Central memory CD8-positive, alpha-beta T cell (primary cell): Measurements from ENCODE around the gene AGL.
"Not testable (repeated sequence)": the region's sequence is repeated elsewhere in the genome, so short reads cannot be mapped to it uniquely, and the experiment has no call there.

Experiments
- ATAC-seq: fragments of 150-1000 bp; cut with Tn5 transposase; replicated peaks from 2 replicates; pipeline ENCODE4 v1.10.0; 2022; ENCODE audit warnings: mild to moderate bottlenecking, moderate FRiP score, moderate number of reproducible peaks; ENCODE audit not compliant: poor library complexity, severe bottlenecking; ENCODE audit errors: extremely low read depth
- DNase-seq, 2 donors: peaks; one replicate each; pipeline ENCODE4 v3.0.0; 2021; ENCODE audit warnings: low spot score in 2 of 2
- H3K27ac Mint-ChIP-seq: one replicate; pipeline ENCODE4 v1.8.0; 2022; ENCODE audit warnings: low read depth, mild to moderate bottlenecking, moderate library complexity, mixed read lengths
- H3K27me3 Mint-ChIP-seq: one replicate; pipeline ENCODE4 v1.8.0; 2022; ENCODE audit warnings: mixed read lengths
- H3K36me3 Mint-ChIP-seq: one replicate; pipeline ENCODE4 v1.8.0; 2022; ENCODE audit warnings: mild to moderate bottlenecking, moderate library complexity, mixed read lengths; ENCODE audit not compliant: insufficient read depth
- H3K4me1 Mint-ChIP-seq: one replicate; pipeline ENCODE4 v1.8.0; 2022; ENCODE audit warnings: mixed read lengths
- H3K4me3 Mint-ChIP-seq: one replicate; pipeline ENCODE4 v1.8.0; 2022; ENCODE audit warnings: mild to moderate bottlenecking, moderate library complexity, mixed read lengths
- H3K9me3 Mint-ChIP-seq: one replicate; pipeline ENCODE4 v1.8.0; 2022; ENCODE audit warnings: mixed read lengths

AGL gene

DNA sequence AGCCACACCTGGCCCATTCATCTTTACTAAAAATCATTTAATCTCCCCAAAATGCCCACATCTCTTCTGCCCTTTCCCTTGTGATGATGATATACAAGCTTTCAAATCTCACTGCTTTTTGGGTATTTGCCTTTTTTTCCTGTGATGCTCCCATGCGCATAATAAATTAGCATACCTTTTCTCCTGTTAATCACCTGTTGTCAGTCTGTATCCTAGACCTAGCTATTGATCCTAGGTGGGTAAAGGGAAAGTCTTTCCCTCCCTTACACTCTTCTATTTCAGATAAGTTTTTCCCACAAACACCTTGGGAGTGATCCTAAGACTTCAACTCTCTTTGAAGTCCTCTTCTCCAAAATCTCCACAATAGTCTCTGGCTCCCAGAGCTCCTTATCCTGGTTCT is 107.7 kb downstream of the AGL start:
- H3K27ac Mint-ChIP-seq, result no peak overlapping the region
- H3K27me3 Mint-ChIP-seq, result no peaks in the 10 kb centered on the region
- DNase-seq (no peak), ATAC-seq (no peak)
- H3K4me1 Mint-ChIP-seq, result no peaks in the 10 kb centered on the region
- H3K9me3 Mint-ChIP-seq, result no peaks in the 10 kb centered on the region
- H3K36me3 Mint-ChIP-seq, result no peaks in the 10 kb centered on the region
- no peak overlapping the region for H3K4me3 Mint-ChIP-seq

DNA sequence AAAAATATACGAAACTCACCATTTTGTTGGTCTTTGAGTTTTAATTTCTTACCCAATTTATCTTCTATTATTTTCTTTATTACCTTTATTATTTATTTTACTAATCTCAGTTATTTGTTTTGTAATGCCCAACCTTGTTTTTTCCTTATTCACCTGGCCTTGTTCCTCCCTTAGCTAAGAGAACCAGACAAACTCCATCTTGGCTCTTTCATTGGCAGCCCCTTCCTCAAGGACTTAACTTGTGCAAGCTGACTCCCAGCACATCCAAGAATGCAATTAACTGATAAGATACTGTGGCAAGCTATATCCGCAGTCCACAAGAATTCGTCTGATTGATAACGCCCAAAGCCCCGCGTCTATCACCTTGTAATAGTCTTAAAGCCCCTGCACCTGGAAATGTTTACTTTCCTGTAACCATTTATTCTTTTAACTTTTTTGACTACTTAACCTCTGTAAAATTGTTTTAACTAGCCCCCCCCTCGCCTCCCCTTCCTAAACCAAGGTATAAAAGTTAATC is 109.1 kb downstream of the AGL start:
- H3K36me3 Mint-ChIP-seq, ATAC-seq, H3K27me3 Mint-ChIP-seq, H3K4me3 Mint-ChIP-seq, H3K4me1 Mint-ChIP-seq, H3K9me3 Mint-ChIP-seq, DNase-seq, H3K27ac Mint-ChIP-seq: not testable (repeated sequence)

DNA sequence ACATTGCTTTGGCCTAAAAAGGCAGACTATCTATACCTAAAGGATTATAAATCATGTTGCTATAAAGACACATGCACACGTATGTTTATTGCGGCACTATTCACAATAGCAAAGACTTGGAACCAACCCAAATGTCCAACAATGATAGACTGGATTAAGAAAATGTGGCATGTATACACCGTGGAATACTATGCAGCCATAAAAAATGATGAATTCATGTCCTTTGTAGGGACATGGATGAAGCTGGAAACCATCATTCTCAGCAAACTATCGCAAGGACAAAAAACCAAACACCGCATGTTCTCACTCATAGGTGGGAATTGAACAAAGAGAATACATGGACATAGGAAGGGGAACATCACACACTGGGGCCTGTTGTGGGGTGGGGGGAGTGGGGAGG is 110.1 kb downstream of the AGL start:
- H3K4me3 Mint-ChIP-seq, H3K27me3 Mint-ChIP-seq, H3K4me1 Mint-ChIP-seq, H3K27ac Mint-ChIP-seq, ATAC-seq, H3K36me3 Mint-ChIP-seq, H3K9me3 Mint-ChIP-seq, DNase-seq: not testable (repeated sequence)

DNA sequence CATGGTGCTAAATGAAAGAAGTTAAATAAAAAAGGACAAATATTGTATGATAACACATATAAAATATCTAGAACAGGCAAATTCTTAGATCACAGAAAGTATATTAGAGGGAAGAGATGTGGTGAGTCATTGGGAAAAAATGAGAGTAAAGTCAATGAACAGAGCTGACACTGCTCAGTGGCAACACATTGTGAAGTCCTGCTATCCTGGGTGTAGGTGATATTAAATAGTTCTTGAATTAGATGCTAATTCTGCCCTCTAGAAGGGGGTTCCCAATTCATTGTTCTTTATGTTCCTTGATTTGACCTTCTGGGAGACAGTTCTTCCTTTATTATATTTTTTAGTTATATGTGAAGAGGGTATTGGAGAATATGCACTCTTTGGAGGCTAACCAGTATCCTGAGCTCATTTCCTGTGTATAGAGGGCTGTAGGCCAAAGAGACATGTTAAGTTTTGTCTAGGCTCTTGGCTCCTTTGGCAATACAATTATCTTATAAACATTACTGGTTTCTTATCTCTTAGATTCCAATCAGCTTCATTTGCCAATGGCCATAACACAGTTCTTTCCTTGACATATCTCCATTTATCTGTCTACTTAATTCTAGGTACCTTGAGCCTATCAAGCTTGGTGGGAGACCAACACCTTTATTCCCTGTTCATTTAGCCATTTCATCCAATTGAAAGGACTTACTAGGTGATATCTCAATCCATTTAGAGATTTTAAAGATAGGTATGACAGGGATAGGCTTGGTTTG is 113.1 kb downstream of the AGL start:
- ATAC-seq (no peak), DNase-seq (no peak)
- Mint-ChIP-seq H3K4me3 (no peak overlapping the region), H3K27ac (no peak overlapping the region), H3K27me3 (no peaks in the 10 kb centered on the region), H3K4me1 (peaks cover 3% of the 10 kb centered on the region), H3K36me3 (no peaks in the 10 kb centered on the region), H3K9me3 (no peaks in the 10 kb centered on the region)

DNA sequence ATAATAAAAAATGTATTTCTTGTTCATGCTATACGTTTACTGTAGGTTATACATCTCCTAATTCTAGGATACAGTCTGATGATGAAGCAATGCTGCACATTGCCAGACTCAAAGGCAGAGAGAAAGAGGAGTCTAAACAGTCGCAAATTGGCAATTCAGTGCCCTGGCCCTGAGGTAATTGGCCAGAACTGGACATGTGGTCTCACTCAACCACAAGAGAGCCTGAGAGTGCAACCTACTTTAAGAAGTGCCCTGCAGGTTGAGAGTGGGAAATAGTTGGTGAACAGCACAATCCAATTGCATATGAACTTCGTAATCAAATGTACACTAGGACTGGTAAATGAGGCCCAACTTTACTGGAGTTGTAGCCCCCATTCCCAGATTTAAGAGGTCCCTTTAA is 114.6 kb downstream of the AGL start:
- peaks cover 13% of the 10 kb centered on the region for H3K4me1 Mint-ChIP-seq
- H3K27ac Mint-ChIP-seq, result no peak overlapping the region
- no peak for DNase-seq
- no peak for ATAC-seq
- no peak overlapping the region for H3K4me3 Mint-ChIP-seq
- H3K36me3 Mint-ChIP-seq, result peaks cover 2% of the 10 kb centered on the region
- no peaks in the 10 kb centered on the region for H3K9me3 Mint-ChIP-seq
- H3K27me3 Mint-ChIP-seq, result no peaks in the 10 kb centered on the region

DNA sequence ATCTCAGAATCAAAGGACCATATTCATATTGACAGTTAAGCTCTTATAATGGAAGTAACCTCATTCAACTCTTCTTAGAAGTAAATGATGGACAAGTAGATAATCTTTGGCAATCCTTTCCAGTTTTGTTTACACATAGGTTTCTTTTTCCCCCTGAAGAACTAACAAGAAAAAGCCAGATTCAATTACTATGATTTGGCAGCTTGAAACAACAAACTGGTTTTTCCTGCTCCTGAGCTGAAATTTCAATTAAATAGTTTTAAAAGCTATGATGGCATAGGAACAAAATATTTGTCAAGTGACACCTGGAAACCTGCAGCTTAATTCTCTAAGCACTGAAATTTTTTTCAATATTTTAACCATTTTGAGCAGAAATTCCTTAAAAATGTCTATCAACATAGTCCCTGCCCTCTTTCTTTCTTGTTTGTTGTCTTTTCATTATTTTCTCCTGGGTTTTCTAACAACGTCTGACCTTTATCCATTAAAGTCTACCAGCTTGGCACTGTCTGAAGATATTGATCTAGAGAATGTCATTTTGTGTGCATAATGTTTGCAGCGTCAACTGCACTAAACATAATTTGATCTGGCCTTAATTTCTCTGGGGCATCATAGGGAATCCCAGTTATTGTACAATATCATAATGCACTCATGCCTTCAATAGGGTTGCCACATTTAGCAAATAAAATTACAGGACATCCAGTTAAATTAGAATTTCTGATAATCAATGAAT is 115.7 kb downstream of the AGL start:
- Mint-ChIP-seq H3K27me3 (no peaks in the 10 kb centered on the region), H3K9me3 (no peaks in the 10 kb centered on the region), H3K4me1 (peaks cover 22% of the 10 kb centered on the region), H3K4me3 (no peak overlapping the region), H3K36me3 (peaks cover 2% of the 10 kb centered on the region), H3K27ac (no peak overlapping the region)
- ATAC-seq, result no peak
- no peak for DNase-seq

DNA sequence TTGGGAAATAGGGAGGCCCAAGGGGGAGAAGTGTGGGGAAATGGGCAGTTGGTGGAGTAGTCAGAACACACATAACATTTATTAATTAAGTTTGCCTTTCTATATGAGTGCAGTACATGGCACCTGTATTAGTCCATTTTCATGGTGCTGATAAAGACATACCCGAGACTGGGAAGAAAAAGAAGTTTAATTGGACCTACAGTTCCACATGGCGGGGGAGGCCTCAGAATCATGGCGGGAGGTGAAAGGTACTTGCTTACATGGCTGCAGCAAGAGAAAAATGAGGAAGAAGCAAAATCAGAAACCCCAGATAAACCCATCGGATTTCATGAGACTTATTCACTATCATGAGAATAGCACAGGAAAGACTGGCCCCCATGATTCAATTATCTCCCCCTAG is 118.1 kb downstream of the AGL start:
- H3K27ac Mint-ChIP-seq, result no peak overlapping the region
- ATAC-seq, result no peak
- peak overlapping the region; percentile 87 for H3K4me3 Mint-ChIP-seq
- no peaks in the 10 kb centered on the region for H3K9me3 Mint-ChIP-seq
- peaks cover 32% of the 10 kb centered on the region for H3K4me1 Mint-ChIP-seq
- no peak for DNase-seq
- H3K36me3 Mint-ChIP-seq, result peaks cover 10% of the 10 kb centered on the region
- no peaks in the 10 kb centered on the region for H3K27me3 Mint-ChIP-seq

DNA sequence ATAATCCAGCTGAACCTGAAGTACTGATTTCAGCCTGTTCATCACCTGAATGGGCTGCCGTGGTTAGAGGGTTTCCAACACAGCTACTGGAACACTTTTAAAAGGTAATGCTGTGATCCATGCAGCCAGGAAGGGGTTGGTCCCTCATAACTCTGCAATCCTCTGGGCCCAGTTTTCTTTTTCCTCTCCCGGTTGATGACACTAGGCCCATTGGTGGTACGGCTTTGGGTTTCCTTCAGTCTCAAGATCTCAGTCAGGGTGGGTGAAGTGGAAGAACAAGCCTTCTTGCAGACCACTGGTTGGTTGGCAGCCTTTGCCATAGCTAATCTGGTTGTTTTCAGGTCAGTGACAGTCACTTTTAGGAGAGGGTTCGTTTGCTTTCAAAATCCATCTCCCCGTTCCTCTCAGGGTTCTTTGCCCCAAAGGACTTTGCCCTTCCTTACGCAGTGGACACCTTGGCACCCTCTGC is 119.1 kb downstream of the AGL start:
- ATAC-seq (no peak), DNase-seq (no peak)
- Mint-ChIP-seq H3K9me3 (no peaks in the 10 kb centered on the region), H3K27ac (peak overlapping the region; percentile 93), H3K27me3 (no peaks in the 10 kb centered on the region), H3K4me1 (peaks cover 32% of the 10 kb centered on the region), H3K4me3 (peak overlapping the region; percentile 87), H3K36me3 (peaks cover 11% of the 10 kb centered on the region)

DNA sequence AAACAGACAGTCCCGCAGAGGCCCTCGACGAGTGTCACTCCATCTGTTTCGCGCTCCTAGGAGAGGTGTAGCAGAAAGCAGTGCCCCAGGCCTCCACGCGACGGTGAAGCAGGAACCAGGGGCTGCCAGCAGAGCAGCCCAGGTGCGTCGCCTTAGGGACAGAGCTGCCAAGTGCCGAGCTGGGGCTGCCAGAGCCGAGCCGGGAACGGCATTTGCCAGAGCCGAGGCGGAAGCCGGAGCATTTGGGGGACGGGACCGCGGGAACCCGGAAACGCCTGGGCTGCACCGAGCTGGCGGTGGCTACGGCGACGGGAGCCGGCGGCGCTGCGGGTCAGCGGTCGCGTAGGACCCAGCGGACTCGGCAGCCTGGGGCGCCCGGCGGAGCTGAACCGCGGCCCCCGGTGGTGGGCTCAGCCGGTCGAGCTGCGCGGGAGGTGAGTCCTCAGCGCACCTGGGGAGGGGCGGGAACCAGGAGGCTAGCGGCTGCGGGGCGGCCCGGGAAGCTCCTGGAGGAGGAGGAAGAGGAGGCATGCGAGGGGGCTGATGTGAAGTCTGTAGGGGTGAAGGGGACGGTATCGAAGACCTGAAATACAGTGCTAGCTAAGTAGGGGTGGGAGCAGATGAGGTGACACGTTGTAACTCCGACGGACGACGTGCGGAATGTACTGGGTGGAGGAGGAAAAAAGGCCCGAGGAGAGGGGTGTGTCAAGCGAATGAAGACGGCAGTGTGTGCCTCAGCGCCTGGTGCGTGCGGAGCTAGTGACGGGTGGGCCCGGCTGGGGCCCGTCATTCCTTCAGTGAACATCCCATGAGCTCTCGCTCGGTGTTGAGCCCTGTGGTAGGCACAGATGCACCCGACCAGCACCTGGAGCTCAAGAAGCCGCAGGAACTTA is 119.8 kb downstream of the AGL start, which contains the start of gene SLC35A3:
Gene SLC35A3 (plus strand): TSS at position 268 of the 893 bp plus-strand sequence. CDS start 23,559 bp downstream, outside the sequence.
- H3K27me3 Mint-ChIP-seq, result no peaks in the 10 kb centered on the region
- ATAC-seq (peak; percentile 83), DNase-seq (peak; percentile 70 to 71)
- peaks cover 11% of the 10 kb centered on the region for H3K36me3 Mint-ChIP-seq
- H3K27ac Mint-ChIP-seq, result peak within 1 kb of the TSS; percentile 93
- peaks cover 32% of the 10 kb centered on the region for H3K4me1 Mint-ChIP-seq
- H3K4me3 Mint-ChIP-seq, result peak within 1 kb of the TSS; percentile 87
- H3K9me3 Mint-ChIP-seq, result no peaks in the 10 kb centered on the region

- peaks cover 14% of the 10 kb centered on the region for H3K36me3 Mint-ChIP-seq
- H3K27me3 Mint-ChIP-seq, result no peaks in the 10 kb centered on the region
- peak overlapping the region; percentile 93 for H3K27ac Mint-ChIP-seq
- ATAC-seq (no peak), DNase-seq (no peak)
- peaks cover 37% of the 10 kb centered on the region for H3K4me1 Mint-ChIP-seq
- no peaks in the 10 kb centered on the region for H3K9me3 Mint-ChIP-seq
- peak overlapping the region; percentile 87 for H3K4me3 Mint-ChIP-seq
These were observed 120.6 kb downstream of the AGL start for GRCh38 chr1:99970713-99971255.

GRCh38 chr1:99972066-99972465 is 121.9 kb downstream of the AGL start:
- H3K36me3 Mint-ChIP-seq, result peaks cover 17% of the 10 kb centered on the region
- H3K27ac Mint-ChIP-seq, H3K27me3 Mint-ChIP-seq, ATAC-seq, H3K9me3 Mint-ChIP-seq, DNase-seq: not testable (repeated sequence)
- peak overlapping the region; percentile 87 for H3K4me3 Mint-ChIP-seq
- H3K4me1 Mint-ChIP-seq, result peaks cover 37% of the 10 kb centered on the region
